GM19468 (cell line): ENCODE measurements around the gene USP31.

Experiments used
- ATAC-seq: cut with Tn5 transposase; IDR thresholded peaks from one replicate; pipeline ENCODE4 v1.9.1; 2021; ENCODE audit warnings: mild to moderate bottlenecking, moderate library complexity, moderate number of reproducible peaks; ENCODE audit not compliant: unreplicated experiment; ENCODE audit errors: extremely low read depth

The USP31 gene

GRCh38 chr16:23149267-23149992 lies at the start of gene USP31:
Gene USP31 (minus strand): TSS chr16:23149452. CDS start chr16:23149270, 182 bp downstream.
- ATAC-seq: peak; percentile 68

DNA sequence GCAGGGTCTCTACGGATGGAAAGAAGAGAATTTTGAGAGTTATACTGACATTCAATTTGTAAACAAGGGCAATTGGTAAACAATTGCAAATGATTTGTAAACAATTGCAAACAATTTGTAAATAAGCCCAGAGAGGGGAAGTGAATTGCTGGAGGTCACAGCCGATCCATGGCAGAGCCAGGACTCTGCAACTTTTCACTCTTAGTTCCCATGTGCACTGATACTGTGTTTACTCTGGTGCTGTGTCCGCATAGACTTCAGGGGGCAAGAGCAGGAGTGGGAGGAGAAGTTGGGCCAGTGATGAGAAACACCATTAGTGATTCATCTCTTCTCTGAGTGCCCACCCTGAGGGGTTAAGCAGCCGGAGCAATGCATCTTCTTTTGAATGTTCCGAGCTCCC lies 47.3 kb upstream of the USP31 start:
- ATAC-seq: no peak

DNA sequence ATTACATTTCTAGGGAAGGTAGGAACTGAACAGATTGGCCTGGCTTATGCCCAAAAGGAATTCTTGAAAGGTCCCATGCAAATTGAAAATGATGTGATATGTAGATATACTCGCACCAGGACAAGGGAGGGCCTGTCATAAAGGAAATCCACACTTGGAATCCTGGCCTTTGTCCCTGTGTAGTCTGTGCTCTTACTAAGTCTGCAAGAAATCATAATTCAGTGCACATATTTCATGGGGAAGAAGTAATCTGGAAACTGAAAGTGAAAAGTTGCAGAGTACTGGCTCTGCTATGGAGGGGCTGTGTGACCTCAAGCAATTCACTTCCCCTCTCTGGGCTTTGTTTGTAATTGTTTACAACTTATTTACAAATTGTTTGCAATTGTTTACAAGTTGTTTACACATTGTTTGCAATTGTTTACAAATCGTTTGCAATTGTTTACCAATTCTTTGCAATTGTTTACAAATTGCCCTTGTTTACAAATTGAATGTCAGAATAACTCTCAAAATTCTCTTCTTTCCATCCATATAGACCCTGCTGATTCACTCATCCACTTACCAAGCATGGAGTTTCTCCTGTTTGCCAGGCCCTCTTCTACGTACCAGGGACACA lies 46.2 kb upstream of the USP31 start:
- no peak for ATAC-seq

DNA sequence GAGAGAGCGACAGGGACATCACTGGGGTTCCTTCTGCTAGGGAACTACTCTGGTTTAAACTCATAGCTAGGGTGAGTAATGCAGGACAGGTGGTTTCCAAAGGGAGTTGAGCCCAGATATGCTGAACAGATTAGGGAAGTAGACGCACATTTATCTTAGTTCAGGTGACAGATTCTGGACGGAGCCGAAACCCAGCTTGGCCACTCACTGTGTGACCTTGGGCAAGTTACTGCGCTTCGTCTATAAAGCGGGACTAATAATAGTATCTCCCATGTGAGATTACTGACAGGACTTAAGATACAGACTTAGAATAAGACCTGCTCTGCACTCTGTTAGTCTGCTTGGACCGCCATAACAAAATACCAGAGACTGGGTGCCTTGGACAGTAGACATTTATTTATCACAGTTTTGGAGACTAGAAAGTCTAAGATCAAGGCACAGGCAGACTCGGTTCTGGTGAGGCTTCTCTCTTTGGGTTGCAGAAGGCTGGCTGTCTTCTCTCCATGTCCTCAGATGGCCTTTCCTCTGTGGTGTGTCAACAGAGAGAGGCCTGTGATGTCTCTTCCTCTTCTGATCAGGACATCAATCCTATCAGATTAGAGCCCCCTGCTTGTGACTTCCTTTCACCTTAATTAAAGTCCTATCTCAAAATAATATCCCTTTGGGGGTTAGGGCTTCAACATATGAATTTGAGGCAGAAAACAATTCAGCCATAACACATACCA lies 45.4 kb upstream of the USP31 start:
- ATAC-seq: no peak

- ATAC-seq: no peak
These were observed 39.7 kb upstream of the USP31 start for GRCh38 chr16:23188911-23189310.

- no peak for ATAC-seq
These were observed 38.1 kb upstream of the USP31 start for GRCh38 chr16:23187341-23187740.

DNA sequence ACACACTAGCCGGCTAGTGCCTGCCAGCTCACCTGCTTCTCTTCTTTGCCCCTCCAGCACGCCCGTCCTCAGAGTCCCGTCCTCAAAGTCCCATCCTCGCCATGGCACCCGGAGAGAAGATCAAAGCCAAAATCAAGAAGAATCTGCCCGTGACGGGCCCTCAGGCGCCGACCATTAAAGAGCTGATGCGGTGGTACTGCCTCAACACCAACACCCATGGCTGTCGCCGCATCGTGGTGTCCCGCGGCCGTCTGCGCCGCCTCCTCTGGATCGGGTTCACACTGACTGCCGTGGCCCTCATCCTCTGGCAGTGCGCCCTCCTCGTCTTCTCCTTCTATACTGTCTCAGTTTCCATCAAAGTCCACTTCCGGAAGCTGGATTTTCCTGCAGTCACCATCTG lies 36.9 kb upstream of the USP31 start:
- no peak for ATAC-seq

GRCh38 chr16:23185656-23186055 lies 36.4 kb upstream of the USP31 start:
- no peak for ATAC-seq

- no peak for ATAC-seq
These were observed 34.3 kb upstream of the USP31 start for GRCh38 chr16:23183543-23183862.

- ATAC-seq: no peak
These were observed 33.7 kb upstream of the USP31 start, which contains the start of gene SCNN1G for GRCh38 chr16:23182679-23183542. Gene SCNN1G (plus strand): TSS chr16:23182745. CDS start chr16:23186272, 3,527 bp downstream.

DNA sequence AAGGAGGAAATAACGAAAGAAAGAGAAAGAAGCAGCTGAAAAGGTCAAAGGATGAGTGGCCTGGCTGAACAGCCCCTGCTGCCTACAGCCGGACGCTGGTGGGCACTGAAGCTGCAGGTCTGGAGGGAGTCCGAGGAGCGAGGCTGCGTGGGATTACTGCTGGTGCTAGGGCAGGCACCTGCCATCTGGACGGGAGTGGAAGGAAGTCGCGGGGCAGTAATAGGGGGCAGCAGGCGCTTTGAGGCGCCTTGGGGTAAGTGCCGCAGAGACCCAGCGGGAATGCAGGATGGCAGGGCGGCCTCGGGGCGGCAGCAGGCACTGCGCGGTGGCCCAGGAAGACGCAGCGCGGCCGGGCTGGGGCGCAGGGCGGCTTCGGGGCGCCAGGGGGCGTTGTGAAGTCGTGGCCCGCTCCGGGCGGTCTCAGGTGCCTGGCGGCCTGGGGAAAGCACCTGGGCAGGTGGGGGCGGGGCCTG lies 33.0 kb upstream of the USP31 start:
- peak; percentile 81 for ATAC-seq

DNA sequence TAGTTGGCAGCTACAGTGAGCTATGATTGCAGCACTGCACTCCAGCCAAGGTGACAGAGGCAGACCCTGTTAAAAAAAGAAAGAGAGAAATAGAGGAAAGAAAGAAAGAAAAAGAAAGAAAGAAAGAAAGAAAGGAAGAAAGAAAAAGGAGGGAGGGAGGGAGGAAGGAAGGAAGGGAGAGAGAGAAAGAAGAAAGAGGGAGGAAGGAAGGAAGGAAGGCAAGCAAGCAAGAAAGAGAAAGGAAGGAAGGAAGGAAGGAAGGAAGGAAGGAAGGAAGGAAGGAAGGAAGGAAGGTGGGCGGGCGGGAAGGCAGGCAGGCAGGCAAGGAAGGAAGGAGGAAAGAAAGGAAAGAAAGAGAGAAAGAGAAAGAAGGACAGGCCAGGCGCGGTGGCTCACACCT lies 32.3 kb upstream of the USP31 start:
- ATAC-seq: no peak

DNA sequence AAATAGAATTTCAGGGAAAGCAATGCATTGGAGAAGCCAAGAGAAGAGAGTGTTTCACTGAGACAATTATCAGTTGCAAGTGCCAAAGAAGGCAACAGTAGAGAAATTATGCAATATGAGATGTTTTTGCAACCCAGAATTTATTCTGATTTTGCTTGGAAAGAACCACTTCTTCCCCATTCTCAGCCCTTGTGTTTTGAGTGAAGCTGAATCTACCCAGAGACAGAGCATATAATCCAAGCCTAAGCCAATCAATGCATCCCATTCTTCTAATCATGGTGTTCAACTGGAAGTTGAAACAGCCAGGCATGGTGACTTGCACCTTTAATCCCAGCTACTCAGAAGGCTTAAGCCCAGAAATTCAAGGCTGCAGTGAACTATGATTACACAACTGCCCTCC lies 26.4 kb upstream of the USP31 start:
- no peak for ATAC-seq

DNA sequence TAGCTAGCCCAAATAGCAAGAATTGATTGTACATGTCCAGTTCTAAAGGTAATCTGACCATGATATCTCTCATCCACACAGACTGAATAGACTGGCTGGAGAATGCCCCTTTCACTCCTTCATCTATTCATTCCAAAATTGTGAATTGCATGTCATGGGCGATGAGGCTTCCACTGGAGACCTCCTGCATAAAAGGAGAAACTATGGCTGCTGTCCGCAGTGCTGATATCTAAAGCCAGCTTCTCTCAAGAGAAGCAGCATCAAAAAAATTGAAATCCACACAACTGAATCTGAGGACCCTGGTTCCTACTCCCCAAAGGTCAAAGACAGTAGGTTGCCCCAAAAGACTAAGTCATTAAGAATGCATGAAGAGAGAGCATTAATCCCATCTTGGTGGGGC lies 25.4 kb upstream of the USP31 start:
- no peak for ATAC-seq

GRCh38 chr16:23172994-23173393 lies 23.7 kb upstream of the USP31 start:
- ATAC-seq: no peak

GRCh38 chr16:23172583-23172982 lies 23.3 kb upstream of the USP31 start:
- ATAC-seq: no peak

- no peak for ATAC-seq
These were observed 15.5 kb upstream of the USP31 start for GRCh38 chr16:23164736-23165135.

DNA sequence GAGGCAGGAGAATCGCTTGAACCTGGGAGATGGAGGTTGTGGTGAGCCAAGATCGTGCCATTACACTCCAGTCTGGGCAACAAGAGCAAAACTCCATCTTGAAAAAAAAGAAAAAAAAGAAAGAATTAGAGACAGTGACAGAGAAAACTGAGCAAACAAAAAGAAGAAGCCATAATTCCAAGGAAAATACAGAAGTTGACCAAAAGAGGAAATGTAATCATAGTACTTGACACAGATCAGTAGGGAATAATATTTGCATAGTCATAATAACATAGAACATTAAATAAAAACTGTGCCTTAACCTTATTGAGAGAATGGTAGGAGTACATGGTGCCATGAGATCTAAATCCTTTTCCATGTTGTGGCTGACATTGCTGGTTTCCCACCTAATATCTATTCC lies 14.7 kb upstream of the USP31 start:
- ATAC-seq: no peak

GRCh38 chr16:23160574-23160973 lies 11.3 kb upstream of the USP31 start:
- no peak for ATAC-seq

DNA sequence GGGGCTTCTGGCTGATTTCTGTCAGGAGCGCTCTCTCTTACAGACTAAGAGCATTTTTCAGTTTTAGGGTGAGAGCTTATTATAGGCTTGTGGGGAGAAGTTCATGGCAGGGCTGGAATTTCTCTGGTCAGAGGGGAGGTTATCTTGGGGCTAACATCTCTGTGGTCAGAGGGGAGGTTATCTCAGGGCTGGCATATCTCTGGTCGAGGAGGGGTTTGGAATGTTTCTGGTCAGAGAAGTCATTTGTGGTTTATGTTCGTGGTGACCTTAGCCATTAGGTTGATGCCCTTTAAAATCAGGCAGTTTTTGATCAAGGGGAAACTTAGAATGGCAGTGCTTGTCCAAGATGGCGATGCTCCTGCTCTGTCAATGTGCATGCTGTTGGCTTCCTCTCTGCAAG lies 10.8 kb upstream of the USP31 start:
- no peak for ATAC-seq
